HG03159 (cell line): ENCODE results near the gene COL25A1.

Experiments used
- ATAC-seq: cut with Tn5 transposase; IDR thresholded peaks from one replicate; pipeline ENCODE4 v1.9.1; 2021; ENCODE audit warnings: mild to moderate bottlenecking, moderate library complexity; ENCODE audit not compliant: unreplicated experiment

COL25A1 gene

DNA sequence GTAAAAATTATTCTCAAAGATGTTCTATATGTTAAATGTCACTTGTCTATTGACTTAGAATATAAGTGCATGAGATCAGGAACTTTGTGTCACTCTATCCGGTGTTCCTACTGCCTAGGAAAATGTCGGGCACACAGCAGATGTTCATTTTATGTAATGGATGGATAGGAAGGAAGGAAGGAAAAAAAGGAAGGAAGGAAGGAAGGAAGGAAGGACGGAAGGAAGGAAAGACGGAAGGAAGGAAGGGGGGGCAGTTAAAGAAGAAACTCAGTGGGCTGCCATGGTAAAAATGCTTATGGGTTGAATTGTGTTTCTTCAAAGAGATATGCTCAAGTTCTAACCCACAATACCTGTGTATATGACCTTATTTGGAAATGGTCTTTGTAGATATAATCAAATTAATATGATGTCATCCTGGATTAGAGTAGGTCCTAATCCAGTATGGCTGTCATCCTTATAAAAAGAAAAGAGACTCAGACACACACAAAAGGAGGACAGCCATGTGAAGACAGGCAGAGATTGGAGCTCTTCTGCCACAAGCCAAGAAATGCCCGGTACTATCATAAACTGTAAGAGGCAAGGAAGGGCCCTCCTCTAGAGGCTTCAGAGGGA, 86.3 kb downstream of the COL25A1 start:
- ATAC-seq, result no peak

DNA sequence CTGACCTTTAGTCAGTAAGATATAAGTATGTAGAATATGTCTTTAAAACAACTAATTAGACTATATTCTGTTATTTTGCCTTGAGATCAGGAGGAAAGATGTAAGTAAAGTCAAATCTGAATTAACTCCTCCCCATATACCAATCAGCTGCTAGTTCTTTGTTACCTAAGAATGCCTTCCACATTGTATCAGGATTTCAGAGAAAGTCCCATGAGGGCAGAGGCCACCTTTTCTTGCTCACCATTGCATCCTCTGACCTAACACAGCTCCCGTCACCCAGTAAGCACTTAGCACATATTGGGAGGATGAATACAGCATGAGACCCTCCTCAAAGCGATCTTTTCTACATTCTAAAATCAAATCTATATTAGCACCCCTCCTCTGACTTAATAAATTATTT, 87.0 kb downstream of the COL25A1 start:
- ATAC-seq, result no peak

DNA sequence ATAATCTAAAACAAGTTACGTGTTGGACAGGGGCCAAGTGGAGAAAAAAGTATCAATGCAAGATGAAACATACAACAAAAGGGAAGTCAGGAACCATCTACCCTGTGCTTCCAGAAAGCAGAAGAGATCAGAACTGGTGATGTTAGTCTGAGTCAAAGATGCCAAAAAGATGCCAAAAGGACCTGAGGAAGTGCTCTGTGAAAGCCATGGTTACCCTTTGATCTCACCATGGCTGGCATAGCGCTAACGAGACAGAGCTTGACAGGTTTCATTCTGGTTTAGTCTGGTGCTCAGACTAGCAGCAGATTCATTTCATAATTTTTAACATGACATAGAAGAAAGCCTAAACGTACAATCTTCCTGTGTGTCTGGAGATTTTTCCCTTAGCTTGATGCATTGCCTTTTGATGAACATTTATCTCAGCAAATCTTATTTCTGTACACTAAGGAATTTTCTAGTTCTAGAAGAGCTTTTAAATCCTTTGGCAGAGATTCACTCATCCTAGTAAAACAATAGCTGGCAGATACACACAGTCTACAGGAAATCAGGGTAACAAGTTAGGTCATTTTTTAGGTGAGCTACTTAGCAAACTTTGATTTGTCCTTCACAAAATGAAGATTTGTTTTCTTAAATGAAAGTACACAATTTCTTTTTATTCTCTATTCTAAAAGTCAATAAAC, 87.7 kb downstream of the COL25A1 start:
- no peak for ATAC-seq

DNA sequence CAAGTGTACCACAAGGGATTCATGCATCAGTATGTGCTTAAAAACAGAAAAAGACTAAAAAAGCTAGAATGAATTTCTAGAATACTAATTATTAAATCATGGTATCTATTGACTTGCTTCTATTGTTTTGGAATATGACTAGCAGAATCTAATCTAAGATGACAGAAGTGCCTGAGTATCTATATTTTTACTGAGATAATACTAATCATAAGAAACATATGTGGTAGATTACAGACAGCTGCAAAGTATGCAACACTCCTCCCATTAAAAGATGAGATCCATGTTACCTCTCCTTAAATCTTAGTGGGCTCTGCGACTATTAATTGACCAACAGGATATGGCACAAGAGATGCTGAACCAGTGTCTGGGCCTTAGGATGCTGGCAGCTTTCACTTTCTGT, 89.4 kb downstream of the COL25A1 start:
- no peak for ATAC-seq

DNA sequence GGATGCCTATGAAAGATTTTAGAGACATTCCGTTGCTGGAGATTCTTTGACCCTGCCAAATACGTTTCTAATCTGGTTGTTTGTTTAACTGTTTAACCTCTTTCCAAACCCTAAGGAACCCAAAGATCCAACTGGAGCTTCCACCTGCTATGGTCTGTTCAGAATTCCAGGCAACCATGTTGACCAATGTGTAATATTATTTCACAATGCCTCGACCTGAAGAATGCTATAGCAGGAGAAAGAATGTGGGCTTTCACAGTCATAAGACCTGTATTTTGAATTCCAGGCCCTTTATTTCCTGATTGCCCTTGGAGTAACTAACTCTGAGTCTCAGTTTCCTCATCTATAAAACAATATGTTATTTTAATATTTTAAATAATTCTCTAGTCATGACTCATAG, 90.8 kb downstream of the COL25A1 start:
- ATAC-seq, result no peak

DNA sequence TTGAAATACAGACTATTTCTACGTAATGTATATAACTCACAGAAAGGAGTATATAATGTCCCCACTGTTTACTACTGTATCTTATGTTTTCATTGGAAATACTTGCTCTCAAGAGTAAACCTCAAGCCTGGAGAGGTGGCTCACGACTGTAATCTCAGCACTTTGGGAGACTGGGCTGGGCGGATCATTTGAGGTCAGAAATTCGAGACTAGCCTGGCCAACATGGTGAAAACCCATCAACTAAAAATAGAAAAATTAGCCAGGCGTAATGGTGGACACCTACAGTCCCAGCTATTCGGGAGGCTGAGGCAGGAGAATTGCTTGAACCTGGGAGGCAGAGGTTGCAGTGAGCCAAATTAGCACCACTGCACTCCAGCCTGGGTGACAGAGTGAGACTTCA, 92.8 kb downstream of the COL25A1 start:
- no peak for ATAC-seq

DNA sequence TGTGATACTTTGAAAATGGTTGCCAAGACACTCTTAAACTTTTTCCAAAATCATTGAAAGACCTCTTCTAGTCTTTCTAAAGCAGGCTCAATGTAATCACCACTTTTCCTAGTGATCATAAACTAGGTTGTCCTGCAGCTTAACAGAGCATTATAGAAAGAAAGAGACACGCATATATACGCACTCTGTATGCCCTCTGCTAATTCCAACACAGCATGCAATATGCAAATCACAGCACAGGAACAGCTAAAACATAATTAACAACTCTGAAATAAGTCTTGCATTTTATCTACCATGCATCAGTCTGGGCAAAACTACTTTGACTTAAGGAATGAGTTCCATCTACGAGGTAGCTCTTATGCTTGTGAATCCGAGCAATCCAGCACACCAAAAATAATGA, 94.6 kb downstream of the COL25A1 start:
- no peak for ATAC-seq

DNA sequence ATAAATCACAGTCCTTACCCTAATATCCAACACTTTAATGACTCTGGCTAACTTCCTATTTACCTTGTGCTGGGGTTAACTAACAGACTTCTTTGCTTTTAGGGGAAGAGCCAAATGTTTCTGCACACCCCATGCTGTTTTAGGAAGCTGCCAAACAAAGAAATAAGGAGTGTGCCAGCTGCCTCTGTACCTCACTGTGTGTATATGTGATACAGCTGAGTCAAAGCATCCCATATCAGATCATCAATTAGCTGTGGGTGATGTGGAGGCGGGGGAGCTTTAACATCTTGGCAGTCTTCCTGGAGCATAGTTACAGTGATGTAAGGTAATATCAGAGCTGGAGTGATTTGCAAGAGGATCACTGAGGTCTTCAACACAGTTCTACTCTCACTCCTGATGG, 95.4 kb downstream of the COL25A1 start:
- no peak for ATAC-seq

DNA sequence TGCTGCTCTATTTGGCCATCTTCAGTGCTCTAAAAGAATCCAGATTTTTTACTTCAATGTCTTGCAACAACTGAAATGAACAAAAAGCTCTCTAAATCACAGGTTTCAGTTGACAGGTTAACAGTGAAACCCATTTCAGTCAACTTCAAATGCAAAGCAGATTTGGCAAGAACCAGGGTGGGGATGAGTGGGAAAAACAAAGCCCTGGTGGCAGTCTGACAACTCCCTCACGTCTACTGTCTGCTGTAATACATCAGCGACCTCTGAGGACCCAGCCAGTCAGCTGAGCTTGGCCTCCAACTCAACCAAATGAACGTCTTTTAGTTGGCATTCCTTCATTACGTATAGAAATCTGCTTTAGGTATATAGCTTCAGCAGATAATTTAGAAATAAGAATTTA, 95.8 kb downstream of the COL25A1 start:
- ATAC-seq, result no peak

DNA sequence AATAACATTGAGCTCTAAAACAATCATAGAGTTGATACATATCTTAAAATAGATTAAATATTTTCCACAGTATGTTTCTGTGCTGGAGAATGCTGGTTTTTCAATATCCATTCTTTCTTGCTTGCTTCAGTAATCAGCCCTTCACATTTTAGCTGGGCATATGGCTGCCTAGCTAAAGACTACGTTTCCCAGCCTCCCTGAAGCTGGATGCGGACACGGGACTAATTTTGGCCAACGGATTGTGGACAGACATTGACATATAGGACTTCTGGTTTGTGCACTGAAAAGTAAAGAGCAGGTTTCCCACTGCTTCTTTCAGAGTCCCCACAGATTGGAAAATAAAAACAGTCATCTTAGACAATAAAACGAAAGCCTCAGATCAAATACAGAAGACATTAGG, 97.3 kb downstream of the COL25A1 start:
- no peak for ATAC-seq

DNA sequence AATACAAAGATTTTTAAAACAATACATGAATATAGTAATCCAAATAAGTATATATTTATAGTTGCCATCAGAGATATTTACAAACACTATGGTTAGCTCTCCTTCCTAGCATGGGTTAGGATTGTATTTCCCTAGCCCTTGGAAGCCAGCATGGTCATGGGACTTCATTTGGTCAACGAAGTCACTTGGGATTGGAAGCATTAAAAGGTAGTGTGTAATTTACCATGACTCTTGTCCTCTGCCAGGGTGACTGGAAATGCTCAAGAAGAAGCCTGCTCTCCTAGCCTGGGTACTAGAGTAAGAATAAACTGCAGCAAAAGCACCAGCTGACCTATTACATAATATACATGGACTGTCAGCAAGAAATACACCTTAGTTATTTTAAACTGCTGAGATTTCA, 102.9 kb downstream of the COL25A1 start:
- no peak for ATAC-seq

DNA sequence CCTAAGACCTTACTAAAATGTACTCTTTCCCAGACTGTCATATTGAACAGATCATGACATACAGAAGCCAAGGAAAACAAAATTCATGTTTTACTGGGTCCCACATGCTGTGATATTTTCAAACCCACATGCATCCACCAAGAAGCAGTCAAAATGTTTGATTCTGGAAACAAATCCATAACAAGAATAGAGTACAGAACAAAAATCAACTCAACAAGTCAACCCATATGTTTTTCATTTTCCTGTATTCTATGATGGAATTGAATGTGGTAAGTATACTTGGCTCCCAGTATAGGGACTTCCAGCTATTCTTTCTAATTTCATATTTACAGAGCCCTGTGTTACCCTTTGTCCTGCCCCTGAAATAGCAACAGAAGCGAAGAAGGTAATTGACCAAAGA, 106.8 kb downstream of the COL25A1 start:
- no peak for ATAC-seq

DNA sequence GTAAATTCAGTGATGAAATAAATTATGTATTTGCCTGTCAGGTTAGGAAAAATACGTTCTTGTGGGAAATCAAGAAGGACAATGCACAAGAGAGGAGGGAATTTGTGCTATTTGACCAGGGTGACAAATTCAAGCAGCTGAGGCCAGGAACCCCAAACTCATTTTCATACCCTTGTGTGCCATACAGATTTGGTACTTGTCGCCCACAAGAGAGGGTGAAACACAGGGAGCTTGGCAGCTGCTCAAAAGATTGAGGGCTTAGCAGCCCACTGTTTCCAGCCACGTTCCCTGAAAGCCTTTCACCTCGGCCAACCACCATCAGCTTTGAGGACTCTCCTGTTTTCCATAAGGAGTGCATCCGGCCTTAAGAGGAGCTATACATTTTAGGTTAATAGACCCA, 111.2 kb downstream of the COL25A1 start:
- no peak for ATAC-seq

DNA sequence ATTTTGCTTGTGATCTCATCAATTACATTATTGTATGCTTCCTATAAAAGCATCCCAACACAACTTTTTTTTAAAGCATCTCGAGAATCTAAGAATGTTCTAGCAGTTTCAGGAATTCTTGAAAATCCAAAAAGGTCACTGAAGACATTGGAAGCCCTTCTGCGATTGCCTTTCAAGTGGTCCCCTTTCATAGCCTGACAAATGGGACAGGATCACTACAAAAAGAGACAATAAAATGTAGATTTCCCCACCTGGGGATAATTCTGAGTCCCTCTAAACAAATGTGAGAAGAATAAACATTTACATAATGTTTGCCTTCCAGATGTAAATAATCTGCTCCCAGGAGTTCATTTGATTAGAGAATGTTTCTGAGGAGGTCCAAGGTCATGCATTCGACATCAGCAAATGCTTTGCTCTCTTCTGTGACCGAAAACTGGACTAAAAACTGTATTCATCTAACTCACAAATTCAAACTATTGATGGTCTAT, 116.0 kb downstream of the COL25A1 start:
- ATAC-seq, result no peak

DNA sequence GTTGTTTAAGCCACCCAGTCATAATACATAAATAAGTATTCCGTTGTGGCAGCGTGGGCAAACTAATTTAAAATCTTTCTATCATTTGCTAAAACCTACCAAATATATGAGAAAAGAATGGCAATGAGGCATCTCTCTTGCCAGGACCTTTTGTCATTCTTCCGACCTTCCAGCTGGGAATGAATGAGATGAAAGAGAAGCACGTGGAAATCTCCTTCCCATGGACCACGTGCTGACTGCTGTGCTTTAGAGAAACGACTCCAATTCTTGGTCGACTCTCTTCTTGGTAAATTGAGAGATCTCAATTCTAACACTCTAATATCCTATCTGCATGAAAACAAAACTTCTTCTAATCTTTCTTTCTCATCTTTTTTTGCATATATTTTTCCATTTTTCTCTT, 116.5 kb downstream of the COL25A1 start:
- ATAC-seq, result no peak

DNA sequence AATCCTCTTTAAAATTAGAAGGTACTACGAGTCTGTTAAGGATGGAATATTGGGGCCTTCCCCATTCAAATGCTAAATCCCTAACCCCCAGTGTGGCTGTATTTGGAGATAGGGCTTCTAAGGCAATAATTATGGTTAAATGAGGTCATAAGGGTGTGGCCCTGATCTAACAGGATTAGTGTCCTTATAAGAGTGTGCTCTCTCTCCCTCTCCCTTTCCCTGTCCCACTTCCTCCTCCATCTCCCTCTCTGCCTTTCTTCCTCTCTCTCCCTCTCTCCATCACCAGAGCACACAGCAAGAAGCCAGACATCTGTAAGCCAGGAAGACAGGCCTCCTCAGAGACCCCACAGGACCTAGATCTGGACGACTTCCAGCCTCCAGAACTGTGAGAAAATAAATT, 116.9 kb downstream of the COL25A1 start:
- no peak for ATAC-seq

DNA sequence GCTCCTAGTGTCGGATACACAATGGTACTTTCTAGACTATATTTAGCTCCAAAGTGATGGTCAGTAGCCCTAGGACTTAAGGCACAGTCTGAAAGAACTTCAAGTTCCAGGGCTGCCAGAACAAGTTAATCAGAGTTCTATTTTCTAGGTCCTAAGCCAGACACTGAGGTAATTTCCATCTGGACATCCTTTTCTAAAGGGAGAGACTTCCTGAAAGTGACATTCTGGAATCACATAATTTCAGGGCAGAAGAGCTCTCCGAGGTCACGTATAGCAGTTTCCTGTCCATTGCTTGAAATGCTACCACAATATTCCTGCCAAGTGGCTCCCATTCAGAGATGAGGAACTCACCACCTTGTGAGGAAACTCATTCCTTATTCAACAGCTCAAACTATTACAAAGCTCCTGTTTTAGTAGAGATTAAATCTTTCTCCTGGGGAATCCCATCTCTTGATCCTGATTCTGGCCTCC, 117.9 kb downstream of the COL25A1 start:
- ATAC-seq, result no peak

DNA sequence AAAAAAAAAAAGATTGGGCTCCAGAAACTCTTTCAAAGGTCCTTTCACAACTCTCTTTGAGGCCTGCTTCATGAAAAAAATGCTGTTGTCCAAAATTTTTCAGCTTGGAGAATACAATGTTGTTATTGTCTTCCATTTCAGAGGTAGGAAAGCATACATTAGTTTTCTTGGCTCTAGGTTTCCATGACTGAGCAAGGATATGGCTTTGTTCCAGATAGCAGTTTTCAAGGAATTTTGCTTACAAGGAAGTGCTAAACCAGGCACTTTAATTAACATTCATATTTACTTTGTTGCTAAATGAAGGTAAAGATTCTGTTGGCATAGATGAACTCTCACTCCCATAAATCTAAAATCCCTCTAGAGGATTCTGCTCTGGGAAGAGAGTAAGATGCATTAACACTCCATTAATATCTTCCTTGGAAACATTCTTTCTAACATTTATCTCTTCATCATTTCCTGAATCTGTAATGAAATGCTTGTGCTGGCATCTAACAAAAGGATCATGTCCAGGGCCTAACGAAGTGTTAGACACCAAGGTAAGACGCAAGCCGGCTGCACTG, 118.4 kb downstream of the COL25A1 start:
- no peak for ATAC-seq

DNA sequence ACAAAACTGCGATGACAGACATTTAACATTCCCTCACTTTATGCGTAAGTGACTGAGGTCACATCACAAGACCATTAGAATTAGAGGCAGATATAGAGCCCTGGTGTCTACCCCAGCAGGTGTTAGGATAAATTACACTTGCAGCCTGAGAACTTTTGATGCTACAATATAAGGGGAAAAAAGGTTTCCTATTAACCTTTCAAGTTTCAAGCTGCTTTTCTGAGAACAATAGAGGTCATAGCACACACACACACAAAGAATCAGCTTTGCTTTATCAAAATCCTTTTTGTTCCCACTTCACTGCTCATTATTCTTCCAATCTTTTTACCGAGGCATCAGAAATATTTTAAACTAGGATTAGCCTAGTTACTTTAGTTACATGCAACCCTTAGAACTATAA, 119.8 kb downstream of the COL25A1 start:
- no peak for ATAC-seq

DNA sequence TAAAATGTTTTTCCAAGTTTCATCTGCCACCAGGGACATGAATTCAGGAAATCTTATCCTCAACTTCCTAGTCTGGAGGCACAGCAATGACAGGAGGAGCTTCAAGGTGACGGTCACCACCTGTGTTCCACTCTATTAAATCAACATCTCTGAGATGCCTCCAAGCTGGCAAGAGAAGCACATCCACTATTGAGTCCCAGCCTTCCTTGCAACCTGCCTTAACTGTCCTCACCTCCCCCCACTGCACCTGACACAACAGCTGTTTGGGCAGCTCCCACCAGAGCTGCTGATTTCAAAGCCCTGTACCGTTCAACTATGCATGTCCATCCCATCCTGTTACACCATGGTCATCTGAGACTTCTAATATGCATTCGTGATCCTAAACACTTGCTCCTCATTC, 123.4 kb downstream of the COL25A1 start:
- ATAC-seq, result no peak

DNA sequence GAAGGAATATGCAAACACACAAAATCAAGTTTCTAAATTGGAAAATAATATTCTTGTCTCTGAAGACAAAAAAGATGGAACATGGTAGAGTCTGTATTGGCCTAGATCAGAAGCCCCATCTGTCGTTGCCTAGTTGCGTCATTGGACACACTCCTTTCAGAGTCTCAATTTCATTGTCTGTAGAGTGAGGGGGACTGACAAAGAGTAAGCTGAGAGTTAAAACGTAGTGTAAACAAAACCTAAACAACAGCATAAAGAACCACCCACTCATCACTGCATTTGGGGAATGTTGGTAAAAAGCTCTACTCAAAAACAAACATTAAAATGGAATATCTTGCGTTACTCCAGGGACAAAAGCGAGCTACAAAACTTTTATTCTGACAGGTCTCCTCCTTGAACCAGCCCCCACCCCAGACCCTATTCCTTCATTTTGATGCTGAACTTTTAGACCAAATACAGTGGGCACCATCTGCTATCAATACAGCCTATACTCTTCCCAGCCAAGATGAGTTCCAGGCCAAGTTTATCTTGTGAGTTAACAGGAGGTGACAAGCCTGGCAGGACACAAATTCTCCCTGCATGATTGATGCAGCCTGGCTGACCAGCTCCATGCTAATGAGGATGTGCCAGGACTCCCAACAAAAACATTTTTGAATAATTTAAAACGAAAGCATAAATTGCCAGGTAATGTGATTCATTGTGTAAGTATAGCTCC, 125.2 kb downstream of the COL25A1 start:
- ATAC-seq, result no peak
